PC-3 (cell line): Measurements from ENCODE around the gene MBD3L1. TPM values are rescaled to one million over a fixed set of nuclear protein-coding genes. Genes with fewer than 3 reads are reported as not detected.

Experiments used
- ATAC-seq: fragments of 200-7000 bp; cut with Tn5 transposase; 2 replicates; pipeline ENCODE4 v1.9.1; 2020; ENCODE audit warnings: mild to moderate bottlenecking, moderate library complexity
- BruUV-seq: library from RNA; stranded (reverse); fragments of 400-500 nt; replicated peaks from 2 replicates; lab custom pipeline; 2021; lab: Mats Ljungman, UMichigan
- CTCF ChIA-PET: fragments of 300-600 bp; sonication (Branson Sonifier 250); formaldehyde crosslinking; loops from one replicate; lab custom pipeline; 2022; ENCODE audit warnings: antibody characterized with exemption; lab: Charles Lee
- POLR2A ChIA-PET: fragments of 300-600 bp; sonication (Branson Sonifier 250); formaldehyde crosslinking; loops from one replicate; lab custom pipeline; 2022; ENCODE audit warnings: antibody characterized with exemption; ENCODE audit not compliant: unreplicated experiment; lab: Charles Lee
- DNase-seq: peaks from one replicate; pipeline ENCODE4 v3.0.0-alpha.2; 2015
- H2AFZ ChIP-seq: fragments of 300-600 bp; sonication (generic); 2 replicates; pipeline ENCODE4 v1.6.0; 2016; ENCODE audit warnings: antibody characterized with exemption, low read length
- H3F3A ChIP-seq: fragments of 300-600 bp; sonication (generic); one replicate; pipeline ENCODE4 v1.6.0; 2017; ENCODE audit warnings: antibody characterized with exemption, low read length, control low read depth, mild to moderate bottlenecking; ENCODE audit not compliant: unreplicated experiment
- H3K27ac ChIP-seq: fragments of 300-600 bp; sonication (generic); 2 replicates; pipeline ENCODE4 v1.5.1; 2016; ENCODE audit warnings: mild to moderate bottlenecking, low read length
- H3K27me3 ChIP-seq: fragments of 300-600 bp; sonication (generic); 2 replicates; pipeline ENCODE4 v1.6.1; 2016; ENCODE audit warnings: low read length, mixed read lengths
- H3K36me3 ChIP-seq: fragments of 300-600 bp; sonication (generic); 2 replicates; pipeline ENCODE4 v1.6.1; 2016; ENCODE audit warnings: low read depth, mixed run types, low read length, mixed read lengths
- H3K4me1 ChIP-seq: fragments of 300-600 bp; sonication (generic); 2 replicates; pipeline ENCODE4 v1.5.1; 2016; ENCODE audit warnings: low read length; ENCODE audit not compliant: insufficient read depth
- H3K4me2 ChIP-seq: fragments of 300-600 bp; sonication (generic); 2 replicates; pipeline ENCODE4 v1.6.0; 2016; ENCODE audit warnings: low read length
- H3K4me3 ChIP-seq: fragments of 300-600 bp; sonication (generic); 2 replicates; pipeline ENCODE4 v1.5.1; 2016; ENCODE audit warnings: mild to moderate bottlenecking, low read length, mixed read lengths
- H3K79me2 ChIP-seq: fragments of 300-600 bp; sonication (generic); 2 replicates; pipeline ENCODE4 v1.6.1; 2017; ENCODE audit warnings: low read length, mixed read lengths
- H3K9ac ChIP-seq: fragments of 300-600 bp; sonication (generic); 2 replicates; pipeline ENCODE4 v1.6.0; 2016; ENCODE audit warnings: mild to moderate bottlenecking, low read length
- H3K9me2 ChIP-seq: fragments of 300-600 bp; sonication (generic); replicated peaks from 2 replicates; pipeline ENCODE4 v1.6.1; 2016; ENCODE audit warnings: mixed run types, low read length, mixed read lengths
- H3K9me3 ChIP-seq: fragments of 300-600 bp; sonication (generic); 2 replicates; pipeline ENCODE4 v1.6.1; 2016; ENCODE audit warnings: low read length, mixed read lengths
- H4K20me1 ChIP-seq: fragments of 300-600 bp; sonication (generic); 2 replicates; pipeline ENCODE4 v1.6.1; 2016; ENCODE audit warnings: low read length, mixed read lengths
- EZH2 ChIP-seq: fragments of 300-600 bp; sonication (generic); IDR thresholded peaks from one replicate; pipeline ENCODE4 v1.6.1; 2017; ENCODE audit warnings: antibody characterized with exemption, mild to moderate bottlenecking, low read length; ENCODE audit not compliant: unreplicated experiment
- EZH2phosphoT487 ChIP-seq: fragments of 300-600 bp; sonication (generic); IDR thresholded peaks from 2 replicates; pipeline ENCODE4 v1.6.1; 2018; ENCODE audit warnings: mild to moderate bottlenecking, antibody characterized with exemption, low read length, borderline replicate concordance
- intact Hi-C: fragments of 100-400 bp; cut with micrococcal nuclease; formaldehyde crosslinking; loops from 2 replicates; pipeline ENCODE4 v1.9.0; 2023
- total RNA-seq: library from RNA; depleted of rRNA; stranded (reverse); fragments of >200 nt; gene quantifications from 2 replicates; pipeline ENCODE4 v1.2.3, GENCODE V29; 2014; rRNA removed
- TF ChIP-seq, protein P1 (sequence below): fragments of 300-600 bp; sonication (generic); conservative IDR thresholded peaks from 2 replicates; pipeline ENCODE4 v1.5.1; 2017; ENCODE audit warnings: antibody characterized with exemption, low read depth, mild to moderate bottlenecking, low read length

The MBD3L1 gene
- total RNA-seq, 1 experiment from 2014 or later = not detected

- Histone ChIP-seq H3K9me3 (peaks cover 11% of the 10 kb centered on the region; the same call in 1 of the 2 replicates), H2AFZ (no peak overlapping the region), H3K27ac (no peak overlapping the region), H3K4me3 (no peak overlapping the region), H3F3A (no peaks in the 10 kb centered on the region), H3K79me2 (no peaks in the 10 kb centered on the region), H3K9ac (no peak overlapping the region), H3K4me2 (no peak overlapping the region), H4K20me1 (no peaks in the 10 kb centered on the region), H3K36me3 (no peaks in the 10 kb centered on the region), H3K27me3 (no peaks in the 10 kb centered on the region), H3K9me2 (no peaks in the 10 kb centered on the region), H3K4me1 (no peaks in the 10 kb centered on the region)
- ATAC-seq (no peak), DNase-seq (no peak)
- intact Hi-C loops = no loop called here
- ChIA-PET POLR2A (no interaction called here), CTCF (no interaction called here)
- no TSS peak for BruUV-seq
- TF ChIP-seq EZH2phosphoT487 = no peak
- TF ChIP-seq, protein P1, sequence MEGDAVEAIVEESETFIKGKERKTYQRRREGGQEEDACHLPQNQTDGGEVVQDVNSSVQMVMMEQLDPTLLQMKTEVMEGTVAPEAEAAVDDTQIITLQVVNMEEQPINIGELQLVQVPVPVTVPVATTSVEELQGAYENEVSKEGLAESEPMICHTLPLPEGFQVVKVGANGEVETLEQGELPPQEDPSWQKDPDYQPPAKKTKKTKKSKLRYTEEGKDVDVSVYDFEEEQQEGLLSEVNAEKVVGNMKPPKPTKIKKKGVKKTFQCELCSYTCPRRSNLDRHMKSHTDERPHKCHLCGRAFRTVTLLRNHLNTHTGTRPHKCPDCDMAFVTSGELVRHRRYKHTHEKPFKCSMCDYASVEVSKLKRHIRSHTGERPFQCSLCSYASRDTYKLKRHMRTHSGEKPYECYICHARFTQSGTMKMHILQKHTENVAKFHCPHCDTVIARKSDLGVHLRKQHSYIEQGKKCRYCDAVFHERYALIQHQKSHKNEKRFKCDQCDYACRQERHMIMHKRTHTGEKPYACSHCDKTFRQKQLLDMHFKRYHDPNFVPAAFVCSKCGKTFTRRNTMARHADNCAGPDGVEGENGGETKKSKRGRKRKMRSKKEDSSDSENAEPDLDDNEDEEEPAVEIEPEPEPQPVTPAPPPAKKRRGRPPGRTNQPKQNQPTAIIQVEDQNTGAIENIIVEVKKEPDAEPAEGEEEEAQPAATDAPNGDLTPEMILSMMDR = no peak
- TF ChIP-seq EZH2 = no peak
Observed at GRCh38 chr19:8890260-8890659, 58.1 kb downstream of the MBD3L1 start.

Other genes with a start within 250 kb of the MBD3L1 start
- gene ADAMTS10, start 221.7 kb upstream of the MBD3L1 start, total RNA-seq = 1.2 TPM in 1 of 2 replicates, not detected in the other
- not detected in 2 replicates for gene NFILZ, start 201.7 kb upstream of the MBD3L1 start, total RNA-seq
- gene ACTL9, start 133.6 kb upstream of the MBD3L1 start, total RNA-seq = not detected in 2 replicates
- gene OR2Z1, start 110.7 kb upstream of the MBD3L1 start, total RNA-seq = not detected in 2 replicates
- 32.4 and 36.5 TPM in 2 replicates for gene ZNF558, start 73 bp upstream of the MBD3L1 start, total RNA-seq
- gene MUC16, start 178.0 kb downstream of the MBD3L1 start, total RNA-seq = 0.15 and 0.52 TPM in 2 replicates